Smooth muscle cell of the brain vasculature (primary cell): Measurements from ENCODE around the gene BIK.
"Not testable (repeated sequence)": the region's sequence is repeated elsewhere in the genome, so short reads cannot be mapped to it uniquely, and the experiment has no call there.

ENCODE experiments used
- DNase-seq: peaks from one replicate; pipeline ENCODE4 v3.0.0-alpha.2; 2012; ENCODE audit warnings: low read depth, low spot score

BIK gene

DNA sequence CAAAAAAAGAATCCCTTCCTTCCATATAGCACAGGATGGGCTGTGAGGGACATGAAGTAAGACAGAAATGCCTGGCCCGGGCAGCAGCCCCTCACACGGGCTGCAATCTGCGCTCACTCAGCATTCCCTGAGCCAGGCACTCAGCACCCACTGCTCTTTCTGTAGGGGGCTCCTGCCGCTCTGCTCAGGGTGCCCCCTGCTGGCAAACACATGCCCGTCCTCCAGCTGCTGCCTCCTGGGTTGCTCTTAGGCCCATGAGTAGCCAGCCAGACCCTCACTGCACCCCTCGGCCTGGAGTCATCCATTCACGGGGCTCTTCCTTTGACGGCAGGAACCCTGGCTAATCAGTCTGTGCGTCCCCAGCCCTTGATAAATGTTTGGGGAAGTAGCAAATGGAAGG is 25.7 kb downstream of the BIK start:
- no peak for DNase-seq

DNA sequence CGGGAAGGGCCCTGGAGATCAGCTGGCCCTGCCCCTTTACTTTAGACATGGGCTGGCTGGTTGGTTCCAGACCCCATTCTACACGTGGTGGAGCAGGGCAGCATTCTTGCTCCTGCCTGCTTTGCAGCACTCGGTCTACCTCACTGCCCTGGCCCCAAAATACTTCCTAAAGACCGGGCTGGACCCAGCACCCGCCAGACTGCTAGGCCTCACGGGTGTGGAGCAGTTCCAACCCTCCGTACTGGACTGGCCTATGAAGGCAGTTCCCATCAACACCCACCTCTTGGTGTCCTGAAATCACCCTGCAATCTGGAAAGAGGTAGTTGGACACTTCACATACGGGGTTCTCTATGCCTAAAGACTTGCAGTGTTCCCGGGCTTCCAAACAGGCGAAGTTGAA is 26.3 kb downstream of the BIK start:
- DNase-seq = no peak

DNA sequence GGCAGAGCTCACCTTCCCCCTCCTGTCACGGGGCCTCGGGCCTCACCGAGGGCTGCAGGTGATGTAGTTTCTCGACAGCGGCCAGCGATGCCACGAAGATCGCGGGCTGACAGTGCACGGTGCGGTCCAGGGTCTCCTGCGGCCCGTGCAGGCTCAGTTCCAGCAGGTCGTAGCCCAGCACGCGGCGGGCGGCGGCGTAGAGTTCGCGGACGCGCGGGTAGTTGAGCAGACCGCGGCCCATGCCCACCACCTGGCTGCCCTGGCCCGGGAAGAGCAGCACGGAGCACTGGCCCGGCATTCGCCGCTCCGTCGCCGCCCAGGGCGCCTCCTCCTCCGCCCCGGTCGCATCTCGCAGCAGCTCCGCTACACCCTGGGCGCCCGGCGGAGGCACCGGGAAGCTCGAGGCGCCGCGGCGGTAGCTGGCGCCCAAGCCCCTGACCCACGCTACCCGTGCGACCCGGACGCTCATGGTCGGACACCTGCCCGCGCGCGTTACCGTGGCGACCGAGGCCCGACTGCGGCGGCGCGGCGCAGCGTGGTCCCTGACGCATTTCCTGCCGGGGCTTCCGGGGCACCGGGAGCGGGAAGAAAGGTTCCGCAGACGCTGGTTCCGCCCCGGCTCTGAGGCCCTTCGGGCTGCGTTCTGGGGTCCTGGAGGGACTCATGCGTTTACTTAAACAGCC is 32.5 kb downstream of the BIK start, which contains the start of gene MCAT:
MCAT (minus strand) TSS at position 519 of the 683 bp plus-strand sequence; CDS start at position 469, 50 bp downstream.
- peak; percentile 26 for DNase-seq

DNA sequence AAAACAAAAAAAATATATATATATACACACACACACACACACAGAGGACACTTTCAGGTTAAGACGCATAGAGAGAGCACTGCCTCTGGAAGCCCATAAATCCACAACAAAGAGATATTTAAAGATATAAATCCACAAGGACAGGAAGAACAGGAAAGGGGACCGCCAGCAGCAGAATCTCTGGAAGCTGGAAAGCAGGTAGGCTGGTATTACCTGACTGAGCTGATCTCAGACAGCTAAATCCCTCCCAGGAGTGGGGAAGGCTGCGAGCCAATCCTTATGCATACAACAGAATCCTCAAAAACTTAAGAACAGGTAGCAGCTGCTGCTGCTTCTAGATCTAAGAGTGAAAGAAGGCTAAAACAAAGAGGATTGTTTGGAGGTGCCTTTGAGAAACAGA is 34.4 kb downstream of the BIK start:
- no peak for DNase-seq

DNA sequence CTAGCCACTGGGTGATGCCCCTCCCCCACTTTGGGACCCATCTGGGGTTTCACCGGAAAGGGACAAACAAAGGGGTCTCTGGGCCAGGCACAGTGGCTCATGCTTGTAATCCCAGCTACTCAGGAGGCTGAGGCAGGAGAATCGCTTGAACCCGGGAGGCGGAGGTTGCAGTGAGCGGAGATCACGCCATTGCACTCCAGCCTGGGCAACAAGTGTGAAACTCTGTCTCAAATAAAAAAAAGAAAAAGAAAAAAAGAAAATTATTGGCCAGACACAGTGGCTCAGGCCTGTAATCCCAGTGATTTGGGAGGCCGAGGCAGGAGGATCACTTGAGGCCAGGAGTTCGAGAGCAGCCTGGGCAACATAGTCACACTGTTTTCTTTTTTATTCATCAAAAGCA is 34.8 kb downstream of the BIK start:
- not testable (repeated sequence) for DNase-seq

DNA sequence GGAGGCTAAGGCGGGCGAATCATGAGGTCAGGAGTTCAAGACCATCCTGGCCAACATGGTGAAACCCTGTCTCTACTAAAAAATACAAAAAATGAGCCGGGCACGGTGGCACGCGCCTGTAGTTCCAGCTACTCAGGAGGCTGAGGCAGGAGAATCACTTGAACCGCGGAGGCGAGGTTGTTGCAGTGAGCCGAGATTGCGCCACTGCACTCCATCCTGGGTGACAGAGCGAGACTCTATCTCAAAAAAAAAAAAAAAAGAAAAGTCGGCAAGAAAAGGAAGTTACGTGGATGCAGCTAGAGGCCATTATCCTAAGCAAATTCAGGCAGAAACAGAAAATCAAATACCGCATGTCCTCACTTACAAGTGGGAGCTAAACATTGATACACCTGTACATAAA is 35.8 kb downstream of the BIK start:
- not testable (repeated sequence) for DNase-seq

DNA sequence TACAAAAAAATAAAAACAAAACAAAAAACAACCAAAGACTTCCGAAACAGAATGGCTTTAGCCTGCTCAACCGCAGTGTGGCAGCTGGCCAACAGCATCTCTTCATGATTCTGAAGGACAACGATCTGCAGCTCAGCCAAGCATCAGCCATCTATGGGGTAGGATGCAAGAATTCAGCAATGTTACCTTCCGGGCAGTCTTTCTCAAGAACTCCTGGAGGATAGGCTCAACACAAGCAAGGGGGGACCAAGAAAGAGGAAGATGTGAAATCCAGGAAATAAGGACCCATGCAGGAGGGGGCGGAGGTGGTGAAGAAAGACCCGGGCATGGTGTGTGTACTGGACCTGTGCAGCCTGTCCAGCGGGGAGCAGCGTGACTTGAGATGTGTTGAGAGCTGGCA is 37.3 kb downstream of the BIK start:
- no peak for DNase-seq

DNA sequence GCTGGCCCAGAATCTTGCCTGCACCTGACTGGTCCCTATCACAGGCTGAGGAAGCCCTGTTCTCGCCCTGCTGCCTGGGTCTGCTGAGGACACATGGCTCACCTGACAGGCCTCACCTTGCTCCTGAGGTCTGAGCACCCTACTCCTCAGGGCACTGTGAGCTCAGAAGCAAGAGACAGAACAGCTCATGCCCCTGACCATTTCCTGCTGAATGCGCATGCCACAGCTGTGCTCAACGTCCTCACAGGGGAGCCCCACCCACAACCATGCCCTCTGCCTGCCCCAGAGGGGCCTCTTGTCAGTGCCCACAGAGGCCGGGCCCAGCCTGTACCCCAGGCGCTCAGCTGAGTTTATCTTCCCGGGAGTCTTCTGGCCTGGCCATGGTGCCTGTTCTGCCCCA is 38.0 kb downstream of the BIK start:
- no peak for DNase-seq

DNA sequence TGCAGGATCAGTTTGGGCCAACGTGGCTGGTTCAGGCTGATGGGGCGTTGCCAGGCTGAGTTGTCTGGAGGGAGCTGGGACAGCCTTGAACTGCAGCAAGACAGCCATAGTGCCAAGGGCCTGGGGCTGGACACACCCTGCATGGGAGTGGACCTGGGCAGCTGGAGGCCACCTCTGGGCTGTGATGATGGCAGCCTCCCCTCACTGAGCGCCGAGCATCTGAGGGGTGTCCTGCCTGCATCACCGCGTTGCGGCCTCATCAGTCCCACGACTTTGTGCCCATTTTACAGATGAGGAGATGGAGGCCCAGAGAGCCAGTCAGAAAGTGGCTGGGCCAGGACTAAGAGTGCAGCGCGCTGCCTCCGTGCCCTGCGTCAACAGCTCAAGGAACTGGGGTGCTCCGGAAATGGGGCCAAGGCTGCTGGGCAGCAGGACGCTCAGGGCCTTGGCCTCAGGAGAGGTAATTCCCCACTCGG is 40.2 kb downstream of the BIK start:
- DNase-seq = no peak

DNA sequence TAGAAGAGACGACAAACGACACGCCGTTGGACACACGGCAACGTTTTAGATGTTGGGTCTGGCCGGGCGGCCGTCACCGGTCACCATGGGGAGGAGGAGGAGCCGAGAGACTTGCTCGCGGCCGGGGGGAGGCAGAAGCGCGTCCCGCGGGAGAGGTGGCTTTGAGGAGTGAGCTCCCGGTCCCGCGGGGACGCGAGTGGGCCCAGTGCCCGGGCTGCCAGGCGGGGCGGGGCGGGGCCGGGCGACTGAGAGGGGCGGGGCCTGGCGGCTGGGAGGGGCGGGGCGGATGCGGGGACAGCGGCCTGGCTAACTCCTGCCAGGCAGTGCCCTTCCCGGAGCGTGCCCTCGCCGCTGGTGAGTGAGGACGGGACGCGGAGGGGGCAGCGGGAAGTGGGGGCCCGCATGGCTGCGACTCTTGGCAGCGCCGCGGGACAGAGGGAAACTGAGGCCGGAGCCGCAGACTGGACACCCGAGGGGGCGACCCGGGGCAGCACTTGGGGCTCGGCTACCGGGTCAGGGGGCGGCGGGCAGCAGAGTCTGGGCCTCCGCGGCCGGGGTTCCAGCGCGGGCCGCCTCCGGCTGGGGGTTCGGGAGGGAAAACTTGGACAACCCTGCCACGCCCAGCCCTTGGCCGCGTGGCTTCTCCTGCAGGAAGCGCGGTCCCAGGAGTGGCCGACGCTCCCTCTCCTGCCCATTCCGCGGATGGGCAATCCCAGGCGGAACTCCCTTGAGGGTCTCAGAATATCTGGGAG is 40.9 kb downstream of the BIK start, which contains the start of gene TSPO:
TSPO (plus strand) TSS at position 309 of the 752 bp plus-strand sequence. CDS start 7,680 bp downstream, outside the sequence.
- DNase-seq = no peak

DNA sequence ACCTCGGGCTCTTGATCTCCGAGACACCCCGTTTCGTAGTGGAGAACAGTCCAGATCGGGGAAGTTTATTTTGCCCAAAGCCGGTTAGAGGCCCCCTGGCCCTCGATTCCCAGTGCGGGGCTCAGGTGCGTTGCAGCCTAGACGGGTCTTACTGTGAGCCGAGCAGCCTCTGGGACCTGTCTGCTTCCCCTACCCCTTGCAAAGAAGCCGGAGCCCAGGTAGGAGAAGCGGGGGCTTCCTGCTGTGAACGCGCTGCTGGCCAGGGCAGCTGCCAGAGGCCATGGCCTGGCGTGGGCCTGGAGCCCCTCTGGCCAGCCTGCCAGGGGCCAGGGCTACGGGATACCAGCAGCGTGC is 41.4 kb downstream of the BIK start:
- no peak for DNase-seq

DNA sequence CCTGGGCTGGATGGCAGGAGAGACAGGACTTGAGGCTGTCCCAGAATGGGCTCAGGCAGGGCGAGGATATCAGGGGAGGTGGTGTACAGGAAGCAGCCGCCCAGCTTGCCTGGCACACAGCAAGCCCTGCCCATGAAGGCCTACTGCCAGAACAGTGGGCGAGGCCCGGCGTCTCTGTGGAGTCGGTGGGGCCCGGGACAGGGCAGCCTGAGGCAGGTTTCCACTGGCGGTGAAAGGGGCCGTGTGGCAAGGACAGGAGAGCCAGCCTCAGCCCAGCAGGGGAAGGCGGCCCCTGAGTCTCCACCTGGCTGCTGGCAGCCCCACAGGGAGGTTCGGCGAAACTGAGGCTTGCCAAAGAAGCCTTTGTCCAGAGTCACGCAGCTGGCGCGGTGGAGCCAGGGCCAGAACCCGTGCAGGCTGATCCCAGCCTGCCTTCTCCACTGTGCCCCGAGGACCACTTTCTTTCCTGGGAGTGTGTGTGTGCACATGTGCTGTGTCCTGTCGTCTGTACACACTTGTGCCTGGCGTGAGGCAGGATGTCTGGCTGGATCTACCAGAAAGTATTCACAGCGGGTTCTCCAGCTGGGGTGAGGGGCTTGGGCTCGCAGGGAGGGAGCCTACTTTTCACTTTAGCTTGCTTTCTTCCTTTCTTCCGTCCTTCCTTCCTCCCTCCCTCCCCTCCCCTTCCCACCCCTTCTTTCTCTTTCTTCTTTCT is 42.0 kb downstream of the BIK start:
- DNase-seq = no peak

DNA sequence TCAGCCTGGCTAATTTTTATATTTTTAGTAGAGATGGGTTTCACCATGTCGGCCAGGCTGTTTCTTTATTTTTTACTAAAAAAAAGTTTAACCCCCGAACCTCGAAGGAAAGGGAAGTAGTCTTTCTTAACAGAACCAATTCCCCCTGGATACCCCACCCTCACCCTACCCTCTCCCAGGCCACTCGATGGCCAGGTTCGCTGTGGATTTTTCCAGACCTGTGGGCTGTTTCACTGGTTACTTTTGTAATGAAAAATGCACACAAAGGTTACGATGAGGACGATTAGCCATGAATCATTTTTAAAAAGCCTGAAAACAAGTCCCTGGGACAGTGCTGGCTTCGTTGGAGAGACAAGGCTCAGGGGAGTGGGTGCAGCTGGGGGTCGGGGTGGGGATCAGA is 43.3 kb downstream of the BIK start:
- no peak for DNase-seq

DNA sequence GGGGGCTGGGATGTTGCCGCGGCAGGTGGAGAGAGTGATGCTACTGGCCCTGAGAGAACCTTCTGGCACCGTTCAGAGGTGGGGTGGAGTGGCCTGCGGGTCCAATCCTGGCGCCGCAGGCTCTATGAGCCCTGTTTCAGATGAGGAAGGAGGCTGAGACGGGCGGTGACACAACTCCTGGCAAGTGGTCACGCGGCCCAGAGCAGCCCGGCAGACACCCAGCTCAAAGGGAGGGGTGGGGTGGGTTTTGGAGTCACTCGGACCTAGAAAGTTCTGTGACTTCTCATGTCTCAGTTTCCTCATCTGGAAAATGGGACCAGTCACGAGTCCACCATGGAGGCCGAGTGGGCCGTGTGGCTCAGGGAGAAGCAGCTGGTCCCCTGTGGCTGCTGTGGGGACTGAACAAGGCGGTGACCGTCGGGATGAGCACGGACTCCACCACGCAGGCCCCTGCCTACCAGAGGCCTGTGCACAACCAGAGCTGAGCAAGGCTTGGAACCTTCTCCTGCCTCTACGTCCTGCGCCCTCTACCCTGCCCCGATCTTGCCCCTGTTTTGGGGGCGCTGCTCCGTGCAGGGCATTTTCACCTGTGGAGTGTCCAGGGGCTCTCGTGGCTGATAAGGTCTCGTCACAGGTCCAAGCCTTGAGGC is 44.5 kb downstream of the BIK start:
- no peak for DNase-seq

DNA sequence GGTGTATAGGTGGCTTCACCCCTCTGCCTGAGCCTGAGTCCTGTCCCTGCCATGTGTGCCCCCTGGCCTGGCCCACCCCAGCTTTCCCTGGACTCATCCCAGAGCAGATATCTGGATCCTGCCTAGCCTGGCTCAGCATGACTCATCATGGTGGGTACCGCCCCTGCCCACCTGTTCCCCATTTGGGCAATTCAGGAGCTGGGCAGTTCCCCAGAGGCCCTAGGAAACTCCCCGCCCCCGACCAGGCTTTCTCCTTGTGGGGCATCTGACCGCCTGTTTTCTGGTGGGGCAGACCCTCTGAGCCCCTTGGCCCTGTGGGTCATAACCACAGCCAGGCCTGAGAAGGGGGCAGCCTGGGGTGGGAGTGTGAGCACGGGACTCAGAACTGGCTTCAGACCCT is 45.2 kb downstream of the BIK start:
- DNase-seq = no peak

DNA sequence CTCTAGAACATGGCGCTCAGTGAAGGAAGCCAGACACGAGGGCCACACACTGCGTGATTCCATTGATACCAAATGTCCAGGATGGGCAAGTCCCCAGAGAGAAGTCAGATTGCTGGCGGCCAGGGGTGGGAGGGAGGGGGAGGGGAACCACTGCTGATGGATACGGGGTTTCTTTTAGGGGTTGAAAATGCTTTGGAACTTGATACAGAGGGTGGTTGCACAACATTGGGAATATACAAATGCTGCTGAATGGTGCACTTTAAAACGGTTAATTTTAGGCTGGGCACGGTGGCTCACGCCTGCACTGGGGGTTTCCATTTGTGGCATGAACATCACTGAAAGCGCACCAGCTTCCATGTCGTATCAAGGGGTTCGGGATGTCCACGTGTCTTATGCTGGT is 45.9 kb downstream of the BIK start:
- DNase-seq = no peak

DNA sequence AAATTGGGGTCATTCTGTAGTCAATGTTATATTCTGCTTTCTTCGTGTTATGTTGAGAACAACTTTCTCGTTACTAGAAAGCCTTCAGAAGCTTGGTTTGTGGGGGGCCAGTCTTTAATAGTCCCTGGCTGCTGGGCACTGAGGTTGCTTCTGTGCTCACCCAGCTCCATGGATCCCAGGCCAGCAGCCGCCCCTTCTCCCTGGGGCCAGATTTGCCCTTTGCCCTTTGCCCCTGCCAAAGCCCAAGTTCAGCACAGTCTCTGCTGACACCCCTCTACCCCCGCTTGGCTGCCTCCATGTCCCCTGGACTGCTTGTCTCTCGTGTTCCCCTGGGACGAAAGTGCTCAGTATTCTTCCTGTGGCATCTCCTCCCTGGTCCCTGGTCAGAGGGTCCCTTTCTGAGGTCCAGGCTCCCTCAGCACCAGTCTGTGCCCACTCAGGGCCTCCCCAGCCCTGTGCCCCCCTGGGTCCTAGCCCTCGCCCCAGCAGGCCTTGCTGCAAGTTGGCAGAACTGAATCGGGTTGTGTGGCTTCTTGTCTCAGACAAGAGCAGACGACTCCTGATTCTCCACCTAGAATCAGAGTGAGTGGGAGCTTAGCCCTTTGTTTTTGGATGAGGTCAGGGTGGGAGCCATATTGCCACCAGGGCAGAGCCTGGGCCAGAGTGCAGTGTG is 47.5 kb downstream of the BIK start:
- DNase-seq = no peak

DNA sequence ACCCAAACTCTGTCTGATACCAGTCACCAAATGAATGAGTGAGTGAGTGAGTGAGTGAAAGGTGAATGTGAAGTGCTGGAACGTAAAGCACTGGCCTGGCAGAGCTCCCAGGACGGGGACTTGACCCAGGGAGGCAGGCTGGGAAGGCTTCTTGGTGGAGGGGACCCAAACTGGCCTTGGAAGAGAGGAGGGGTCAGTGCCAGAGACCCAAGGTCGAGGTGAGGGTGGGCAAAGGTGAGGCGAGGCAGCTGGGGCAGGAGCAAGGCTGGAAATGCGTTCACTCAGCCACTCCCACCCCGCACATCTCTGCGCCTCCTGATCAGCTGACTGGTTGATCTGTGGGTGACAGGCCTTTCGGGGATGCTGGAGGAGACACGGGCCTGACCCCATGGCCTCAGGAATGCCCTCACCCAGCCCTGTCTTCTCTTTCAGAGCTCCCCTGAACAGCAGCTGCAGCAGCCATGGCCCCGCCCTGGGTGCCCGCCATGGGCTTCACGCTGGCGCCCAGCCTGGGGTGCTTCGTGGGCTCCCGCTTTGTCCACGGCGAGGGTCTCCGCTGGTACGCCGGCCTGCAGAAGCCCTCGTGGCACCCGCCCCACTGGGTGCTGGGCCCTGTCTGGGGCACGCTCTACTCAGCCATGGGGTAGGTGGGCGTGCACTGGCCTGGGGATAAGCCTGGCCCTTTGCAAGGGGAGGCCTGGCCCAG is 48.4 kb downstream of the BIK start:
- DNase-seq = no peak

DNA sequence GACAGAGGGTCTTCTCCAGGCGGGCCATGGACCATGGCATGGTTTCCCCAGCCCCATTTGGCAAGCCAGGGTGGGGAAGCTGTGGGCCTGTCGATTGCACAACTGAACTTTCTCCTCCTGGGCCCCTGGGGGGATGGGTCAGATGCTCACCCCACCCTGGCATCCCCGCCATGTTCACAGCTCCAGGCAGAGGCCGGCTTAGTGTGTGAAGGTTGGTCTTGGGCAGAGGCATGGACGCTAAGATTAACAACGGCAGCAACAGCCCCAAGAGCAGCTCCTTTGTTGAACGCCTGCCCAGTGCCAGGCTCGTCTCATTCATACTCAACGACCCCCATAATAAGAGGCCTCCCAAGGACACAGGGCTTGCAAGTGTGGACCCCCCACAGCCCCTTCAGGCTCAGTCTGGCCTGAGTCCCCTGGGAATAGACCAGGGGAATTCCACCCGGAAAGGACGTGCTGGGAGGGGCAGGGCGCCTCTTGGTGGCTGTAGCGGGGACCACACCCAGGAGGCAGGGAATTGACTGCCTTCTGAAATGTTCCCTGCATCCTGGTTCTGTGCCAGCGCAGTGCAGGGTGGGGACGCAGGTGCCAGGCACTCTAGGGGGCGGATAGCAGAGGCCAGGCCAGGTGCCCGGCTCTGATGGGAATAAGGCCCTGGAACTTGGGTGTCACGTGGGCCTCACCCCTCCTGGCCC is 49.1 kb downstream of the BIK start:
- no peak for DNase-seq

DNA sequence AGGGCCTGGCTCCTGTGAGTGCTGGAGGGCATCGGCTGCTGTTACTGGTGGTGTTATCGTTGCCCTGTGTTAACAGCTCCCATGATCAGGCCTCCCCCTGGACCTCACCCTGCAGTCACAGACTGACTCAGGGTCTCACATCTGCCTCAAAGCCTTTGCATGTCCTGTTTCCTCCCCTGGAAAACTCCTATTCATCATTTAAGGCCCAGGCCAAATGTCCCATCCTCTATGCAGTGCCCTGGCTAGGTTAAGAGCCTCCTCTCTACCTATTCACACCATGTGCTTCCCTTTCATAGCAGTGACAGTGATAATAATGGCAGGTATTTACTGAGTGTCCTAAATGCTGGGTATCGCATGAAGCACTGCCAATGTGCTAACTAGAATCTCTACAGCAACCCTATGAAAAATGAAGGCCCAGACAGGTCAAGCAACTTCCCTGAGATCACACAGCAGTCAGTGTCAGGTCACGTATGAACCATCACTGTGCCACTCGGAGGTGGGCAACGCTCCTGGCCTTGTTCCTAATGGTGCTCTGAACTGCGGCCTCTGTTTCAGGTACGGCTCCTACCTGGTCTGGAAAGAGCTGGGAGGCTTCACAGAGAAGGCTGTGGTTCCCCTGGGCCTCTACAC is 50.1 kb downstream of the BIK start:
- no peak for DNase-seq
